Liver (tissue), 9 donors: Measurements from ENCODE around the gene SORCS2. TPM values are rescaled to one million over a fixed set of nuclear protein-coding genes. Genes with fewer than 3 reads are reported as not detected.

Experiments
- DNase-seq: peaks from one replicate; pipeline ENCODE4 v3.0.0-alpha.2; 2017; ENCODE audit warnings: low spot score
- H3K27ac ChIP-seq, 2 donors: one replicate each; pipeline ENCODE4 v1.7.0; 2013; ENCODE audit warnings: inconsistent platforms in 2 of 2, low read length in 2 of 2, control low read depth in 1 of 2, low read depth in 1 of 2, mild to moderate bottlenecking in 1 of 2
- H3K27me3 ChIP-seq, 4 donors: one replicate each; pipeline versions ENCODE4 v1.6.1 to v1.7.0; 2013; ENCODE audit warnings: low read length in 3 of 4, inconsistent platforms in 1 of 4, mild to moderate bottlenecking in 1 of 4, moderate library complexity in 1 of 4; ENCODE audit not compliant: control insufficient read depth in 4 of 4, insufficient read depth in 4 of 4
- H3K36me3 ChIP-seq, 4 donors: one replicate each; pipeline versions ENCODE4 v1.6.1 to v1.7.0; 2013; ENCODE audit warnings: low read length in 3 of 4, mild to moderate bottlenecking in 3 of 4, low read depth in 1 of 4, moderate library complexity in 1 of 4; ENCODE audit not compliant: control insufficient read depth in 4 of 4, insufficient read depth in 3 of 4
- H3K4me1 ChIP-seq, 4 donors: one replicate each; pipeline versions ENCODE4 v1.6.1 to v1.7.0; 2013; ENCODE audit warnings: low read length in 3 of 4, mild to moderate bottlenecking in 3 of 4, moderate library complexity in 1 of 4; ENCODE audit not compliant: control insufficient read depth in 4 of 4, insufficient read depth in 4 of 4
- H3K4me3 ChIP-seq, 3 donors: one replicate each; pipeline versions ENCODE4 v1.6.1 to v1.7.0; 2013; ENCODE audit warnings: low read length in 3 of 3, control low read depth in 1 of 3, low read depth in 1 of 3, mild to moderate bottlenecking in 1 of 3
- H3K9ac ChIP-seq, 2 donors: one replicate each; pipeline ENCODE4 v1.7.0; 2013; ENCODE audit warnings: low read length in 2 of 2, mild to moderate bottlenecking in 2 of 2, moderate library complexity in 2 of 2, control low read depth in 1 of 2, low read depth in 1 of 2
- H3K9me3 ChIP-seq, 4 donors: one replicate each; pipeline versions ENCODE4 v1.6.1 to v1.7.0; 2013; ENCODE audit warnings: low read length in 3 of 4; ENCODE audit not compliant: control insufficient read depth in 4 of 4
- ATF3 ChIP-seq: IDR thresholded peaks from 2 replicates; pipeline ENCODE4 v1.6.1; 2016; ENCODE audit warnings: antibody characterized with exemption
- EGR1 ChIP-seq, 2 donors: IDR thresholded peaks; 2 replicates each; pipeline ENCODE4 v1.6.1; 2016 to 2018; ENCODE audit warnings: antibody characterized with exemption in 2 of 2, low read depth in 2 of 2
- FOXA1 ChIP-seq: IDR thresholded peaks from 2 replicates; pipeline ENCODE4 v1.6.1; 2016; ENCODE audit warnings: antibody characterized with exemption
- FOXA2 ChIP-seq: IDR thresholded peaks from 2 replicates; pipeline ENCODE4 v1.6.1; 2016; ENCODE audit warnings: antibody characterized with exemption
- GABPA ChIP-seq, 2 donors: IDR thresholded peaks in 1 of 2; conservative IDR thresholded peaks in 1 of 2; 2 replicates each; pipeline ENCODE4 v1.6.1; 2016; ENCODE audit warnings: antibody characterized with exemption in 2 of 2, mild to moderate bottlenecking in 1 of 2, moderate library complexity in 1 of 2
- HNF4A ChIP-seq, 2 donors: conservative IDR thresholded peaks; 2 replicates each; pipeline ENCODE4 v1.6.1; 2016; ENCODE audit warnings: antibody characterized with exemption in 2 of 2, mild to moderate bottlenecking in 2 of 2
- JUND ChIP-seq, 2 donors: IDR thresholded peaks; 2 replicates each; pipeline ENCODE4 v1.6.1; 2016; ENCODE audit warnings: antibody characterized with exemption in 2 of 2
- MAX ChIP-seq: IDR thresholded peaks from 2 replicates; pipeline ENCODE4 v1.6.1; 2016; ENCODE audit warnings: antibody characterized with exemption
- NR2F2 ChIP-seq: IDR thresholded peaks from 2 replicates; pipeline ENCODE4 v1.6.1; 2016; ENCODE audit warnings: antibody characterized with exemption
- RAD21 ChIP-seq, 2 donors: IDR thresholded peaks; 2 replicates each; pipeline ENCODE4 v1.6.1; 2016; ENCODE audit warnings: antibody characterized with exemption in 2 of 2, mild to moderate bottlenecking in 2 of 2
- REST ChIP-seq: IDR thresholded peaks from 2 replicates; pipeline ENCODE4 v1.6.1; 2016; ENCODE audit warnings: antibody characterized with exemption, mild to moderate bottlenecking
- RXRA ChIP-seq, 2 donors: IDR thresholded peaks; 2 replicates each; pipeline ENCODE4 v1.6.1; 2017 to 2018; ENCODE audit warnings: antibody characterized with exemption in 2 of 2, mild to moderate bottlenecking in 1 of 2
- SP1 ChIP-seq: IDR thresholded peaks from 2 replicates; pipeline ENCODE4 v1.6.1; 2018; ENCODE audit warnings: antibody characterized with exemption, mild to moderate bottlenecking
- TAF1 ChIP-seq: conservative IDR thresholded peaks from 2 replicates; pipeline ENCODE4 v1.6.1; 2016; ENCODE audit warnings: antibody characterized with exemption, mild to moderate bottlenecking
- YY1 ChIP-seq: IDR thresholded peaks from 2 replicates; pipeline ENCODE4 v1.6.1; 2016; ENCODE audit warnings: antibody characterized with exemption, mild to moderate bottlenecking
- ZBTB33 ChIP-seq: IDR thresholded peaks from 2 replicates; pipeline ENCODE4 v1.6.1; 2016; ENCODE audit warnings: antibody characterized with exemption
- WGBS: extraction: QIAGEN DNeasy Blood & Tissue Kit; methylation state at CpG from one replicate; pipeline ENCODE4 v1.1.7; 2013; 5-methylcytosine and 5-hydroxymethylcytosine counted together
- polyA plus RNA-seq, 2 donors: library from polyadenylated mRNA; stranded (reverse) in 1 of 2; unstranded in 1 of 2; fragments of 200-250 nt in 1 of 2; fragments of >200 nt in 1 of 2; fragmentation: Nextera tagmentation in 1 of 2; extraction: Ambion mirVana in 1 of 2; gene quantifications; one replicate each; pipeline versions ENCODE4 v1.2.1 to v1.2.3, GENCODE V29; 2013 to 2015
- total RNA-seq, 2 donors: library from RNA; depleted of rRNA; stranded (reverse); fragments of >200 nt; gene quantifications; one replicate each; pipeline ENCODE4 v1.2.3, GENCODE V29; 2014
- donor health status: healthy.
- donor health status: healthy.
- donor health status: healthy.
- donor health status: healthy.
- donor health status: healthy.

Gene SORCS2
- total and polyA plus RNA-seq, 4 donors: 0.10 to 1.4 (median 0.92) TPM

- Histone ChIP-seq H3K27ac (no peak overlapping the region), H3K27me3 (no peaks in the 10 kb centered on the region), H3K9ac (no peak overlapping the region), H3K36me3 (no peaks in the 10 kb centered on the region), H3K9me3 (no peaks in the 10 kb centered on the region), H3K4me3 (no peak overlapping the region), H3K4me1 (peaks cover 16 to 35% (median 23%) of the 10 kb centered on the region in 4 donors)
- 96% methylated on average over 14 of the region's 14 CpGs for WGBS
- no peak for TF ChIP-seq FOXA1
- TF ChIP-seq RXRA (IDR thresholded peaks at IDR 0.05): no peak
- no peak for TF ChIP-seq EGR1 (IDR thresholded peaks at IDR 0.05; ENCODE audit: low read depth in 2 of 2)
- TF ChIP-seq NR2F2: no peak
- TF ChIP-seq ATF3: no peak
- DNase-seq: no peak
These were observed 12.5 kb downstream of the SORCS2 start for GRCh38 chr4:7204656-7205387.

GRCh38 chr4:7206385-7206784 lies 14.0 kb downstream of the SORCS2 start:
- peak overlapping the region in 1 of 2 donors; percentile 63 for H3K27ac ChIP-seq
- DNase-seq: no peak
- H3K36me3 ChIP-seq: no peaks in the 10 kb centered on the region
- no peak overlapping the region for H3K4me3 ChIP-seq
- peaks cover 22 to 46% (median 28%) of the 10 kb centered on the region in 4 donors for H3K4me1 ChIP-seq
- H3K9ac ChIP-seq: no peak overlapping the region
- no peak for TF ChIP-seq JUND (IDR thresholded peaks at IDR 0.05)
- TF ChIP-seq SP1: no peak
- TF ChIP-seq FOXA2: no peak
- no peak for TF ChIP-seq REST
- no peak for TF ChIP-seq ATF3
- TF ChIP-seq GABPA (IDR thresholded peaks at IDR 0.05 in 1 of 2, conservative IDR thresholded peaks at IDR 0.05 in 1 of 2): no peak
- no peak for TF ChIP-seq HNF4A (conservative IDR thresholded peaks at IDR 0.05)
- no peak for TF ChIP-seq ZBTB33
- no peak for TF ChIP-seq MAX
- no peak for TF ChIP-seq EGR1 (IDR thresholded peaks at IDR 0.05; ENCODE audit: low read depth in 2 of 2)
- TF ChIP-seq TAF1: no peak
- no peak for TF ChIP-seq YY1
- no peak for TF ChIP-seq RAD21 (IDR thresholded peaks at IDR 0.05)
- no peak for TF ChIP-seq NR2F2
- no peaks in the 10 kb centered on the region for H3K9me3 ChIP-seq
- 64% methylated on average over 9 of the region's 9 CpGs for WGBS
- H3K27me3 ChIP-seq: no peaks in the 10 kb centered on the region
